SK-N-SH (cell line): ENCODE data around the gene SPTBN1. TPM values are rescaled to one million over a fixed set of nuclear protein-coding genes. Genes with fewer than 3 reads are reported as not detected.

ENCODE experiments used
- CTCF ChIA-PET: fragments of 300-600, 350-600 bp; formaldehyde crosslinking; extraction: SDS; loops from one replicate; lab custom pipeline; 2021; lab: Yijun Ruan, JAX
- POLR2A ChIA-PET: fragments of 350-600 bp; sonication (Branson Sonifier 250); formaldehyde crosslinking; extraction: SDS; loops from one replicate; lab custom pipeline; 2020; ENCODE audit warnings: antibody characterized with exemption, inconsistent platforms; lab: Yijun Ruan, JAX
- DNase-seq: peaks from one replicate; pipeline ENCODE4 v3.0.0; 2012
- H2AFZ ChIP-seq: fragments of 200-600 bp; sonication (generic); 2 replicates; pipeline ENCODE4 v1.8.1; 2016; ENCODE audit warnings: antibody characterized with exemption, mild to moderate bottlenecking, low read depth
- H3F3A ChIP-seq: fragments of 200-600 bp; sonication (generic); replicated peaks from 2 replicates; pipeline ENCODE3; 2016; ENCODE audit warnings: antibody characterized with exemption, mild to moderate bottlenecking; ENCODE audit not compliant: insufficient read depth
- H3K27ac ChIP-seq, 2 experiments: fragments of 200-500 bp in 1 of 2; fragments of 200-600 bp in 1 of 2; sonication (Bioruptor generic) in 1 of 2; sonication (generic), shearing (Covaris generic) in 1 of 2; 2 replicates each; pipeline versions ENCODE4 v1.5.1 to v1.6.1; 2014 to 2016; ENCODE audit warnings: low read depth in 2 of 2, inconsistent platforms in 1 of 2, low read length in 1 of 2, mild to moderate bottlenecking in 1 of 2, mixed read lengths in 1 of 2
- H3K27me3 ChIP-seq: fragments of 200-600 bp; sonication (generic), shearing (Covaris generic); 2 replicates; pipeline ENCODE4 v1.6.1; 2016; ENCODE audit warnings: mixed run types; ENCODE audit not compliant: insufficient read depth
- H3K36me3 ChIP-seq, 2 experiments: fragments of 200-500 bp in 1 of 2; fragments of 200-600 bp in 1 of 2; sonication (Bioruptor generic) in 1 of 2; sonication (generic) in 1 of 2; replicated peaks in 1 of 2; 2 replicates each; pipeline versions ENCODE3 to v1.5.1; 2014 to 2016; ENCODE audit warnings: low read length in 1 of 2, mild to moderate bottlenecking in 1 of 2; ENCODE audit not compliant: insufficient read depth in 2 of 2, control insufficient read depth in 1 of 2
- H3K4me1 ChIP-seq, 2 experiments: fragments of 200-500 bp in 1 of 2; fragments of 200-600 bp in 1 of 2; sonication (Bioruptor generic) in 1 of 2; sonication (generic), shearing (Covaris generic) in 1 of 2; 2 replicates each; pipeline versions ENCODE4 v1.5.1 to v1.6.1; 2014 to 2016; ENCODE audit warnings: low read depth in 1 of 2, low read length in 1 of 2, mixed run types in 1 of 2; ENCODE audit not compliant: insufficient read depth in 2 of 2, control insufficient read depth in 1 of 2
- H3K4me2 ChIP-seq: fragments of 200-600 bp; sonication (generic), shearing (Covaris generic); 2 replicates; pipeline ENCODE4 v1.6.1; 2017; ENCODE audit warnings: mixed run types
- H3K4me3 ChIP-seq, 2 experiments: fragments of 200-500 bp in 1 of 2; fragments of 200-600 bp in 1 of 2; sonication (Bioruptor generic) in 1 of 2; sonication (generic), shearing (Covaris generic) in 1 of 2; 2 replicates each; pipeline versions ENCODE4 v1.5.1 to v1.8.1; 2014 to 2016; ENCODE audit warnings: low read depth in 2 of 2, inconsistent platforms in 1 of 2, low read length in 1 of 2, mild to moderate bottlenecking in 1 of 2, mixed read lengths in 1 of 2, moderate library complexity in 1 of 2
- H3K79me2 ChIP-seq: fragments of 200-600 bp; sonication (generic); 2 replicates; pipeline ENCODE4 v1.8.1; 2017; ENCODE audit warnings: mild to moderate bottlenecking; ENCODE audit not compliant: insufficient read depth
- H3K9ac ChIP-seq: fragments of 200-600 bp; sonication (generic); 2 replicates; pipeline ENCODE4 v1.6.1; 2017; ENCODE audit warnings: mixed run types
- H3K9me2 ChIP-seq: fragments of 200-600 bp; sonication (generic); 2 replicates; pipeline ENCODE4 v1.6.1; 2017; ENCODE audit warnings: mixed run types
- H3K9me3 ChIP-seq: fragments of 200-600 bp; sonication (generic); 2 replicates; pipeline ENCODE4 v1.6.1; 2017; ENCODE audit warnings: mixed run types, mild to moderate bottlenecking, moderate library complexity
- H4K20me1 ChIP-seq: fragments of 200-600 bp; sonication (generic); 2 replicates; pipeline ENCODE4 v1.6.1; 2017; ENCODE audit warnings: mild to moderate bottlenecking, mixed run types; ENCODE audit not compliant: insufficient read depth
- GABPA ChIP-seq: IDR thresholded peaks from 2 replicates; pipeline ENCODE4 v1.4.0; 2012; ENCODE audit warnings: low read depth, mild to moderate bottlenecking
- JUND ChIP-seq: IDR thresholded peaks from 2 replicates; pipeline ENCODE4 v1.4.0; 2012
- MEF2A ChIP-seq: IDR thresholded peaks from 2 replicates; pipeline ENCODE4 v1.4.0; 2012; ENCODE audit warnings: low read depth, borderline replicate concordance
- POLR2AphosphoS5 ChIP-seq: IDR thresholded peaks from 2 replicates; pipeline ENCODE4 v1.6.1; 2012; ENCODE audit warnings: low read depth, low read length
- RAD21 ChIP-seq: IDR thresholded peaks from 2 replicates; pipeline ENCODE4 v1.6.1; 2012; ENCODE audit warnings: mild to moderate bottlenecking, low read length
- RXRA ChIP-seq: IDR thresholded peaks from 2 replicates; pipeline ENCODE4 v1.4.0; 2012; ENCODE audit warnings: low read depth, mild to moderate bottlenecking, borderline replicate concordance
- SIN3A ChIP-seq: IDR thresholded peaks from 2 replicates; pipeline ENCODE4 v1.6.1; 2012; ENCODE audit warnings: low read depth, mild to moderate bottlenecking, low read length, moderate library complexity, borderline replicate concordance
- SMC3 ChIP-seq: IDR thresholded peaks from 2 replicates; pipeline ENCODE4 v1.6.1; 2012; ENCODE audit warnings: low read depth, low read length, improper control_type of control experiment
- TAF1 ChIP-seq: IDR thresholded peaks from 2 replicates; pipeline ENCODE4 v1.6.1; 2012; ENCODE audit warnings: low read depth, mild to moderate bottlenecking, low read length, moderate library complexity, borderline replicate concordance
- TCF12 ChIP-seq: IDR thresholded peaks from 2 replicates; pipeline ENCODE4 v1.4.0; 2012
- YY1 ChIP-seq: IDR thresholded peaks from 2 replicates; pipeline ENCODE4 v1.4.0; 2012; ENCODE audit warnings: low read depth, mild to moderate bottlenecking
- WGBS: methylation state at CpG from one replicate; pipeline ENCODE4 v1.1.6; 2017; ENCODE audit warnings: low lambda C conversion rate; 5-methylcytosine and 5-hydroxymethylcytosine counted together
- polyA plus RNA-seq, 3 experiments: library from polyadenylated mRNA; depleted of rRNA; stranded (reverse); fragments of >200 nt; gene quantifications; 2 replicates each; pipeline ENCODE4 v1.2.3, GENCODE V29; 2012
- TF ChIP-seq, protein P1 (sequence below): IDR thresholded peaks from 2 replicates; pipeline ENCODE4 v1.6.1; 2012; ENCODE audit warnings: mild to moderate bottlenecking, low read depth, low read length, moderate library complexity
- TF ChIP-seq, protein P2 (sequence below): IDR thresholded peaks from 2 replicates; pipeline ENCODE4 v1.4.0; 2012; ENCODE audit warnings: low read depth, borderline replicate concordance
- TF ChIP-seq, protein P3 (sequence below): fragments of 150-350 bp; IDR thresholded peaks from 2 replicates; pipeline ENCODE4 v1.6.1; 2016; ENCODE audit warnings: mild to moderate bottlenecking, low read depth, low read length
- TF ChIP-seq, protein P4 (sequence below): IDR thresholded peaks from 2 replicates; pipeline ENCODE4 v1.4.0; 2012; ENCODE audit warnings: low read depth, borderline replicate concordance
- TF ChIP-seq, protein P5 (sequence below): fragments of 200-600 bp; sonication (generic); IDR thresholded peaks from 2 replicates; pipeline ENCODE4 v1.6.1; 2017; ENCODE audit warnings: antibody characterized with exemption, mild to moderate bottlenecking, moderate library complexity

SPTBN1 gene
- polyA plus RNA-seq, 1 of the 3 experiments (the other 2 are of a cell fraction): 29.1 TPM

DNA sequence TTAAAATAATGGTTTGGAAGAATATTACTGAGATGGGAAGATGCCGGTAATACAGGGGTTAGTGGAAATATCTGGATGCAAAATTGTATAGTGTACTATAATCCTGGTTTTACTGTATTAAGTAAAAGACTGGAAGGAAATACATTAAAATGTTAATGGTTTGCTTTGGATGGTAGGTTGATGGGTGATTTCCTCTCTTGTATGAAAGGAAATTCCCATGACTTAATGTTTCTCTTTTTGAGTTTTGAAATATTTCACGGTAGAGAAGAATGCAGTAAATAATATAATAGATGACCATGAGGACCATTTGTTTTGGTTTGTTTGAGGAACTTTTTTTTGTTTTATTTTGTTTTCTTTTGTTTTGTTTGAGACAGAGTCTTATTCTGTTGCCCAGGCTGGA, 8.2 kb downstream of the SPTBN1 start:
- Histone ChIP-seq H3K4me1 (peaks cover 10 to 12% of the 10 kb centered on the region in 2 experiments; a peak in 3 of 4 replicates), H3K27ac (no peak overlapping the region), H3K9me2 (no peaks in the 10 kb centered on the region), H3K27me3 (no peaks in the 10 kb centered on the region), H4K20me1 (peaks cover 79% of the 10 kb centered on the region), H3K9me3 (no peaks in the 10 kb centered on the region), H3K79me2 (peaks cover 96% of the 10 kb centered on the region), H3K9ac (no peak overlapping the region), H3F3A (no peaks in the 10 kb centered on the region), H3K4me2 (no peak overlapping the region), H3K4me3 (no peak overlapping the region), H3K36me3 (peaks cover 0 to 14% of the 10 kb centered on the region in 2 experiments), H2AFZ (no peak overlapping the region)
- WGBS: 86% methylated on average over 2 of the region's 2 CpGs
- POLR2A ChIA-PET: no interaction called here
- no peak for TF ChIP-seq SIN3A
- TF ChIP-seq TAF1: no peak
- no peak for TF ChIP-seq JUND
- TF ChIP-seq YY1: no peak
- CTCF ChIA-PET: no interaction called here
- DNase-seq: no peak

DNA sequence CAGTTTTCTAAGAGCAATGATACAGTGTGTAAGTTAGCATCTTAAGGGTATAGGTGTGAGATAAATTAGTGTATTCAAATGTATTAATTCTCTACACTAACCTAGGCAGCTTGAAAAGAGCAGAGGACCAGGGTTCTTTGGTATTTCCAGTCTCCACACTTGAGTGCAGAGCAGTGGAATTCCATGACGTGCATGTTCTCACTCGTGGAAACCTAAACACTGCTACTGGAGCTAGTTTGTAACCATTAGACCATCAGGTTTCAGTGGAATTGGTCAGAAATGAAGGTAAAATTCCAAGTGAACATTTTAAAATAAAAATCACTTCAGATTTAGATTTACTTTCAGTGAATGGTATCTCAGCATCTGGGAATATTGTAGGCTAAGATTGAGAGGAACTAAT, 9.0 kb downstream of the SPTBN1 start:
- Histone ChIP-seq H3K27me3 (no peaks in the 10 kb centered on the region), H3K36me3 (peaks cover 0 to 10% of the 10 kb centered on the region in 2 experiments), H3K9me3 (no peaks in the 10 kb centered on the region), H2AFZ (no peak overlapping the region), H4K20me1 (peaks cover 79% of the 10 kb centered on the region)
- POLR2A ChIA-PET: no interaction called here
- DNase-seq: no peak
- TF ChIP-seq RXRA (no peak), YY1 (no peak), TCF12 (no peak), TAF1 (no peak), POLR2AphosphoS5 (no peak), MEF2A (no peak), RAD21 (no peak), GABPA (no peak), SMC3 (no peak)
- TF ChIP-seq, protein P1, sequence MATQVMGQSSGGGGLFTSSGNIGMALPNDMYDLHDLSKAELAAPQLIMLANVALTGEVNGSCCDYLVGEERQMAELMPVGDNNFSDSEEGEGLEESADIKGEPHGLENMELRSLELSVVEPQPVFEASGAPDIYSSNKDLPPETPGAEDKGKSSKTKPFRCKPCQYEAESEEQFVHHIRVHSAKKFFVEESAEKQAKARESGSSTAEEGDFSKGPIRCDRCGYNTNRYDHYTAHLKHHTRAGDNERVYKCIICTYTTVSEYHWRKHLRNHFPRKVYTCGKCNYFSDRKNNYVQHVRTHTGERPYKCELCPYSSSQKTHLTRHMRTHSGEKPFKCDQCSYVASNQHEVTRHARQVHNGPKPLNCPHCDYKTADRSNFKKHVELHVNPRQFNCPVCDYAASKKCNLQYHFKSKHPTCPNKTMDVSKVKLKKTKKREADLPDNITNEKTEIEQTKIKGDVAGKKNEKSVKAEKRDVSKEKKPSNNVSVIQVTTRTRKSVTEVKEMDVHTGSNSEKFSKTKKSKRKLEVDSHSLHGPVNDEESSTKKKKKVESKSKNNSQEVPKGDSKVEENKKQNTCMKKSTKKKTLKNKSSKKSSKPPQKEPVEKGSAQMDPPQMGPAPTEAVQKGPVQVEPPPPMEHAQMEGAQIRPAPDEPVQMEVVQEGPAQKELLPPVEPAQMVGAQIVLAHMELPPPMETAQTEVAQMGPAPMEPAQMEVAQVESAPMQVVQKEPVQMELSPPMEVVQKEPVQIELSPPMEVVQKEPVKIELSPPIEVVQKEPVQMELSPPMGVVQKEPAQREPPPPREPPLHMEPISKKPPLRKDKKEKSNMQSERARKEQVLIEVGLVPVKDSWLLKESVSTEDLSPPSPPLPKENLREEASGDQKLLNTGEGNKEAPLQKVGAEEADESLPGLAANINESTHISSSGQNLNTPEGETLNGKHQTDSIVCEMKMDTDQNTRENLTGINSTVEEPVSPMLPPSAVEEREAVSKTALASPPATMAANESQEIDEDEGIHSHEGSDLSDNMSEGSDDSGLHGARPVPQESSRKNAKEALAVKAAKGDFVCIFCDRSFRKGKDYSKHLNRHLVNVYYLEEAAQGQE: no peak
- TF ChIP-seq, protein P2, sequence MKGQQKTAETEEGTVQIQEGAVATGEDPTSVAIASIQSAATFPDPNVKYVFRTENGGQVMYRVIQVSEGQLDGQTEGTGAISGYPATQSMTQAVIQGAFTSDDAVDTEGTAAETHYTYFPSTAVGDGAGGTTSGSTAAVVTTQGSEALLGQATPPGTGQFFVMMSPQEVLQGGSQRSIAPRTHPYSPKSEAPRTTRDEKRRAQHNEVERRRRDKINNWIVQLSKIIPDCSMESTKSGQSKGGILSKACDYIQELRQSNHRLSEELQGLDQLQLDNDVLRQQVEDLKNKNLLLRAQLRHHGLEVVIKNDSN: no peak
- TF ChIP-seq, protein P3, sequence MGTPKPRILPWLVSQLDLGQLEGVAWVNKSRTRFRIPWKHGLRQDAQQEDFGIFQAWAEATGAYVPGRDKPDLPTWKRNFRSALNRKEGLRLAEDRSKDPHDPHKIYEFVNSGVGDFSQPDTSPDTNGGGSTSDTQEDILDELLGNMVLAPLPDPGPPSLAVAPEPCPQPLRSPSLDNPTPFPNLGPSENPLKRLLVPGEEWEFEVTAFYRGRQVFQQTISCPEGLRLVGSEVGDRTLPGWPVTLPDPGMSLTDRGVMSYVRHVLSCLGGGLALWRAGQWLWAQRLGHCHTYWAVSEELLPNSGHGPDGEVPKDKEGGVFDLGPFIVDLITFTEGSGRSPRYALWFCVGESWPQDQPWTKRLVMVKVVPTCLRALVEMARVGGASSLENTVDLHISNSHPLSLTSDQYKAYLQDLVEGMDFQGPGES: no peak
- TF ChIP-seq, protein P4, sequence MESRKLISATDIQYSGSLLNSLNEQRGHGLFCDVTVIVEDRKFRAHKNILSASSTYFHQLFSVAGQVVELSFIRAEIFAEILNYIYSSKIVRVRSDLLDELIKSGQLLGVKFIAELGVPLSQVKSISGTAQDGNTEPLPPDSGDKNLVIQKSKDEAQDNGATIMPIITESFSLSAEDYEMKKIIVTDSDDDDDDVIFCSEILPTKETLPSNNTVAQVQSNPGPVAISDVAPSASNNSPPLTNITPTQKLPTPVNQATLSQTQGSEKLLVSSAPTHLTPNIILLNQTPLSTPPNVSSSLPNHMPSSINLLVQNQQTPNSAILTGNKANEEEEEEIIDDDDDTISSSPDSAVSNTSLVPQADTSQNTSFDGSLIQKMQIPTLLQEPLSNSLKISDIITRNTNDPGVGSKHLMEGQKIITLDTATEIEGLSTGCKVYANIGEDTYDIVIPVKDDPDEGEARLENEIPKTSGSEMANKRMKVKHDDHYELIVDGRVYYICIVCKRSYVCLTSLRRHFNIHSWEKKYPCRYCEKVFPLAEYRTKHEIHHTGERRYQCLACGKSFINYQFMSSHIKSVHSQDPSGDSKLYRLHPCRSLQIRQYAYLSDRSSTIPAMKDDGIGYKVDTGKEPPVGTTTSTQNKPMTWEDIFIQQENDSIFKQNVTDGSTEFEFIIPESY: no peak
- TF ChIP-seq, protein P5, sequence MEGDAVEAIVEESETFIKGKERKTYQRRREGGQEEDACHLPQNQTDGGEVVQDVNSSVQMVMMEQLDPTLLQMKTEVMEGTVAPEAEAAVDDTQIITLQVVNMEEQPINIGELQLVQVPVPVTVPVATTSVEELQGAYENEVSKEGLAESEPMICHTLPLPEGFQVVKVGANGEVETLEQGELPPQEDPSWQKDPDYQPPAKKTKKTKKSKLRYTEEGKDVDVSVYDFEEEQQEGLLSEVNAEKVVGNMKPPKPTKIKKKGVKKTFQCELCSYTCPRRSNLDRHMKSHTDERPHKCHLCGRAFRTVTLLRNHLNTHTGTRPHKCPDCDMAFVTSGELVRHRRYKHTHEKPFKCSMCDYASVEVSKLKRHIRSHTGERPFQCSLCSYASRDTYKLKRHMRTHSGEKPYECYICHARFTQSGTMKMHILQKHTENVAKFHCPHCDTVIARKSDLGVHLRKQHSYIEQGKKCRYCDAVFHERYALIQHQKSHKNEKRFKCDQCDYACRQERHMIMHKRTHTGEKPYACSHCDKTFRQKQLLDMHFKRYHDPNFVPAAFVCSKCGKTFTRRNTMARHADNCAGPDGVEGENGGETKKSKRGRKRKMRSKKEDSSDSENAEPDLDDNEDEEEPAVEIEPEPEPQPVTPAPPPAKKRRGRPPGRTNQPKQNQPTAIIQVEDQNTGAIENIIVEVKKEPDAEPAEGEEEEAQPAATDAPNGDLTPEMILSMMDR: no peak
- TF ChIP-seq, all 33 proteins: peak for 0
- WGBS: 97% methylated on average over 2 of the region's 2 CpGs
- CTCF ChIA-PET: interaction anchor here (0.6 kb wide), 1 partner anchor 9 kb away, joined by 3 read pairs; no protein-coding TSS in a partner anchor
- Histone ChIP-seq H3K9ac (no peak overlapping the region), H3K4me1 (peaks cover 13 to 18% of the 10 kb centered on the region in 2 experiments; a peak in 3 of 4 replicates), H3K9me2 (no peaks in the 10 kb centered on the region), H3K4me3 (no peak overlapping the region), H3K79me2 (peaks cover 96% of the 10 kb centered on the region), H3K27ac (no peak overlapping the region), H3K4me2 (no peak overlapping the region), H3F3A (peaks cover 4% of the 10 kb centered on the region)
